Stimulated activated CD4-positive, alpha-beta T cell treated with anti-CD3 and anti-CD28 coated beads, Interleukin-1b, Interleukin-23, amount 100 ng/mL, for 4 hours (primary cell): ENCODE measurements around the gene TP53BP2.

Experiments
- DNase-seq, 2 donors: peaks; one replicate each; pipeline ENCODE4 v3.0.0-alpha.2; 2020; ENCODE audit warnings: low read depth in 2 of 2

Gene TP53BP2

DNA sequence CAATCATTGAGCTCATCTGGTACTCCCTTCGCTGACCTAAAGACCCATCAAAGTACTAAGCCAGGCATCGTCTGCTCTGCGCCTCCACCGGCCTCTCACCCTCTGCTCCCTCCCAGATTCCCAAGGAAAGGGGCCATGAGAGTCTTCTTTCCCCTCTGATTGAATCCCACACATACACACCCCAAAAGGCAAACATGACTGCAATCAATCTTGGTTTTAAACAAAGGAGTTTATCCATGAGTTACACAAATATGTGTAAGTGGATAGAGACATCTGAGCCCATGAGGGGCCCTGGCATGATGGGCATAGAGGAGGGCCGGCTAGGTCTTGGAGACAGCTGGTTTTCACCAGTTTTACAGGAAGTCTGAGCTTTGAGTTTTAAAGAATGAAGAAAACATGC is 82.5 kb downstream of the TP53BP2 start:
- no peak for DNase-seq

DNA sequence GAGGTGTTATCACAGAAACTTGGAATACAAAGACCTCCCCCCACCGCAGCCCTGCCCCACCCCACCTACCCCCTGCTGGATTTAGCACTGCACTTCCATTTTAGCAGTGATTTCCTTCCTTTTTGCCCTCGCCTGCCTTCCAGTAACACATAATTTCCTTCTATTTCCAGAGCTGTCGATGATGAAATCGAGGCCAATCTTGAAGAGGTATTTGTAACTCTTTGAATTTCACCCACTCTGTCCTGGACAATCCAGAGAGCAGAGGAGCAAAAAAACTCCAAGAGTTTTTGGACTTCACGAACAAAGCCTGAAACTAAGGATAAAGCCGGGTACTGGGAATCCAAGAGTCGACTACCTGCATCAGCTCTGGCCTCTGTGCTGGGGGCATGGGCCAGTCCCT is 84.3 kb downstream of the TP53BP2 start:
- no peak for DNase-seq

DNA sequence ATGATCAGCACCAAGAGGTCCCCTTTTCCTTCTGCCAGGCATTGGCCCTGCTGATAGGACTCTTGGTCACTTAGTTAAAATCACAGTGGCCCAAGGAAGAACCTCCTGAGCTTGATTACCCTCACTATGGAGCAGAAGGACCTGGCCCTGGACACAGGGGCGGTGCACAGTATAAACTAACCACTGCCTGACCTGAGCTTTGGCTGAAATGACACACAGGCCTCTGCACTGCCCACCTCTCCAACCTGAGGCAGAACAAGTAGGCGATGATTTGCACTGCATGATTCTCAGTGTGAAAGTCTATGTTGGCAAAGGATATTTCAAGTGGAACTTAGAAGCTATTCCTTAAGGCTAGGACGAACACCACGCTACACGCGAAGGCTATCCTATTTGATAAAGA is 84.9 kb downstream of the TP53BP2 start:
- no peak for DNase-seq

- no peak for DNase-seq
These were observed 86.5 kb downstream of the TP53BP2 start for GRCh38 chr1:223759273-223759672.

GRCh38 chr1:223758734-223759133 is 87.0 kb downstream of the TP53BP2 start:
- DNase-seq: no peak

- DNase-seq: no peak
These were observed 88.7 kb downstream of the TP53BP2 start for GRCh38 chr1:223756806-223757700.

DNA sequence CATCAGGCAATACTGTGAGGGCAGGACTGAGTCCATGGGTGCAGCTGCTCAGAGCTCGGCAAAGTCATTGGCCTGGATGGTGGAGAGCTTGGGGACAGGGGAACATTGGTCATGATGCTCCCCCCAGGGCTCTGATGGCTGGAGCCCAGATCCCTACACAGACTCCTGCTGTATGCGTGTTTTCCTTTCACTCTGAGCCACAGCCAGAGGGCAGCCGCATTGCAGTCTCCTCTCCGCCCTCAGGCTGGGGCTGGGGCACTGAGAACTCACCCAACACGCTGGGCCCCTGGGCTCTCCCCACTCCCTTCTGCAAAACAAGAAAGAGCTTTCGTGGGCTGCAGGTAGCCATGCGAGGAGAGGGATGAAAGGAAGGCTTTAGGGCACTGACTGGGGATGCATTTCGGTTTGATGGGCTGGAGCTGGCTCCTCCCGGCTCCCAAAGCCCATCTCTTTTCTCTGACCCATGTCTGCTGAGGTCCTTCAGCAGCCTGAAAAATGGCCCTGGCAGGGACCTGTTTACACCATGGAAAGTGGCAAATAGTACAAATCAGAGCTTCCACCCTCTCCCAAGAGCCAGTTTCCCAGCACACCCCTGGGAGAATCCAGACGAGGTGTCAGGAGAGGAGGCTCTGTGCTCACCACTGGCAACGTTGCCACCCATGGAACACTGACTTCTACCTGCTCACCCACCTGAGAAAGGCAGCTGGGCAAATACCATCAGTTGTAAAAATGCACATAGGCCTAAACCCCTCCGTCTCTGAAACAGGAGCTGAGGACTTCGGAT is 89.6 kb downstream of the TP53BP2 start:
- no peak for DNase-seq

DNA sequence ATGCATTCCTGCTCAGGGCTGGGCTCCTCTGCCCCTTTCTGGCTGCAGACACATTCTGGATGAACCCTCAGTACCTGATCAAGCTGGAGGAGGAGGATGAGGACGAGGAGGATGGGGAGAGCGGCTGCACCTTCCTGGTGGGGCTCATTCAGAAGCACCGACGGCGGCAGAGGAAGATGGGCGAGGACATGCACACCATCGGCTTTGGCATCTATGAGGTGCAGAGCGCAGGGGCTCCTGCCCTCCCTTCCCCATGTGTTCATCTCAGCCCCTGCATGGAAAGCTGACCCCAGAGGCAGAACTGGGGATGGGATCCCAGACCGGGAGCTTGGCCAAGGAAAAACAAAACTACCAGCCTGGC is 90.3 kb downstream of the TP53BP2 start:
- DNase-seq: no peak

DNA sequence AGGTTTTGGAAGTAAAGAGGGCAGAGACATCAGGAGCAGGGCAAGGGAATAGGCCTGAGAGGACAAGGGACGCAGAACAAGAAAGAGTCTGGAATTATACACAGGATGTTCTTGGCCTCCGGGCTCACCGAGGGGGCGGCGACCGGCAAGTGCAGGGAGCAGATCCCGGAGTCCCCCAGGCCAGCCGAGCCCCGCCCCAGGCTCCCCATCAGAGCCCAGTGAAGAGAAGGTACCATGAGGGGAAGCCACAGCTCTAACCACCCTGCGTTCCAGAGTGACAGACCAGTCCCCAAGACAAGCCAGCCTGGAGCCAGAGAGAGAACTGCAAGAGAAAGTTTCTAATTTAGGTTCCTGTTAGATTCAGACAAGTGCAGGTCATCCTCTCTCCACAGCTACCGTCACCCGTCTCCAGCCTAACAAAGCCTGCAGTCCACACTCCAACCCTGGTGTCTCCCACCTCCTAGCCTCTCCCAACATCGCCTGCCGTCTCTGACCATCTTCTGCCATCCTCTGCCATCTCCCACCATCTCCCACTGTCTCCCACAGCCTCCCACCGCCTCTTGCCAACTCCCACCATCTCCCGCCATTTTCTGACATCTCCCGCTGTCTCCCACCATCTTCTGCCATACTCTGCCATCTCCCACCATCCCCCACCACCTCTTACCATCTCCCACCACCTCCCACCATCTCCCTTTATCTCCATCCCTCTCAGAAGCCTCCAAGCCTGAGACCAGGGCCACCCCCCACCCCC is 90.9 kb downstream of the TP53BP2 start:
- no peak for DNase-seq

DNA sequence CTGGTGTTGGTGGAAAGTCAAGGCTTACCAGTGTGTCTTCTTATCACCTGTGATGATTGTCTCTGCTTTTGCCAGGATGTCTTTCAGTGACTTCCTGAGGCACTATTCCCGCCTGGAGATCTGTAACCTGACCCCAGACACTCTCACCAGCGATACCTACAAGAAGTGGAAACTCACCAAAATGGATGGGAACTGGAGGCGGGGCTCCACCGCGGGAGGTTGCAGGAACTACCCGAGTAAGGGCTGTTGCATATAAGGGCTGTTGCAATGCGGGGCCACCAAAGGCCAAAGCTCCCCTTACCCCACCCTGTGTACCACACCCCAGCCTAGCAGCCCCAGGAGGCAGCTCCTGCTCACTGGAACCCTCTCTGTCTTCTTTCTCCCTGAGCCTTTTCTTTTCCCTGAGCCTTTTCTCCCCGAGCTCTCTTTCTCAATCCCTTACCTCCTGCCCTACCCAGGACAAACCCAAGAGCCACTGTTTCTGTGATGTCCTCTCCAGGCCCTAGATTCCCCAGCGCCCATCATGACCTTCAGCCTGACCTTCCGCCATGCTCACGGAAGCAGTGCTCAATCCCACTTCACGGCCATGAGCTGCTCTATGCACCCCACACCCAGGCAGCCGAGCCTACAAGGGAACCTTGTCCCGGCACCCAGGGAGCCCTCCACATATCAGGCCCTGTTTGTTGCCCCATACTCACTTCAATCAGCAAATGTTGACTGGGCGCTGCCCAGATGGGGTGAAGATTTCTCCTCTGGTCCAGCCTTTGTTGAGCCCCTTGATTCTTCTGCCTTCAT is 92.8 kb downstream of the TP53BP2 start:
- no peak for DNase-seq

- DNase-seq: no peak
These were observed 94.1 kb downstream of the TP53BP2 start for GRCh38 chr1:223751696-223752095.

DNA sequence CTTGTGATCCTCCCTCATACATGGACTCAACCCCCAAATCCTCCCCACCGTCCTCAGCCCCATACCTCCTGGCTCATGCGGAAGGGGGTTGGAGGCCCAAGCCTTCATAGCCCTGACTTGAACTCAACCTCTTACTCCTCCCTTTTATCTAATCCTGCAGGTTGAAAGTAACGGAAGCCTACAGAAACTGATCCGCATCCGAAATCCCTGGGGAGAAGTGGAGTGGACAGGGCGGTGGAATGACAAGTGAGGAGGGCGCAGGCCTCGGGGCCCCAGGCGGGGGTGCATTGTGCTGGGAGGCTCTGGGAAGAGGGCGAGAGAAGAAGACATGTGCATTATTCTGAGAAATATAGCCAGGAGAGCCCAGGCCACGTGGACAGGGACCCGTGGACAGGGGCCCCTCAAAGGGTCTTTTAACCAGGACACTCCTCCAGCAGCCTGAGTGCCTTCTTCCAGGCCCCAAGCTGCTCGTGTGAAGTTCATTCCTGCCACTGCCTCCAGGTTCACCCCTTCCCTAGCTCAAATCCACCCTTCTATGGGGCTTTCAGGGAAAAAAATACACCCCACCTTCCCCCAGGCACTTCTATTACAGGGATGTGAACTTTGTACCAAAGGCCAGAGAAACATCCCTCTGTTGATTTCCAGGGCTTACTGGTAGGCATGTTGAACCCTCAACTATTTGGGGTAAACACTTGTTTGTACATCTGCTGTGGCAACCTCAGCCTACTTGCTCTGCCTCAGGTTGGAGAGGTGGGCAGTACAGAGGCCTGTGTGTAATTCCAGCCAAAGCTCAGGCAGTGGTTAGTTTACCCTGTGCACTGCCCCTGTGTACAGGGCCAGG is 94.8 kb downstream of the TP53BP2 start:
- no peak for DNase-seq

DNA sequence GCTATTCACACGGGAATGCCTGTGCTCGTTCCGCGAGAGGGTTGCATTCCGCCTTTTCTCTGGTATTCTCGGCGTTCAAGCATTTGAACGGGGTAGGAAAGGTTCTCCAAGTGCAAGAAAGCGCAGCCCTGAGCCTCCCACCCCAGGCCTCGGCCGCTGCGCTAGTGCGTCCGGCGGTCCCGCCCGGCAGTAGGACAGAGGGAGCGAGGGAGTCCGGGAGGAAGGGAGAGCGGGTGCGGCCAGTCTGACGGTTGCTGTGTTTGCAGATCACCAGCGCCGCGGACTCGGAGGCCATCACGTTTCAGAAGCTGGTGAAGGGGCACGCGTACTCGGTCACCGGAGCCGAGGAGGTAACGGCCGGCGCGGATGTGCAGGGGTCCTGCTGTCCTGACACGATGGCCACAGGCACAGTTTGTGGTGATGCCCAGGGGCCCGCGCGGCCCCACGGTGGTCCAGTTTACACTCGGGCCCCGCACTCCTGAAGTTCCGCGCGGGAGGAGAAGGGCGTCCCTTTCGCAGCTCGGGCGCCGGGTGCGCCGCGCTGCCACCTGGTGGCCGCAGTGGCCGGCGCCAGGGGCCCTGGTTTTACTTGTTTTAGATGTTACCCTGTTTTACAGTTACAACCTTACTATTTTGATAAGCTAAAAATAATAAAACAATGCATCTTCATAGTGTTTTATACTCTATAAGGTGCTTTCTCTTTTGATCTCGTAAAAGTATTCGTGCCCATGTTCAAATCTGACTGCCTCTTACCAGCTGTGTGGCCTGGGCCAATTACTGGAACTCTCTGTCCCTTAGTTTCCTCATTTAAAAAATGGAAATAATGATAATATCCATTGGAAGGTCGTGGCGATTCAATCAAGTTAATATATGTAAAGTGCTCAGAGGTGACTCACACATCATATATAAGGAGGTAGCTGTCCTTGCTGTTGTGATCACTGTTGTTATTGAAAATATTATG is 96.7 kb downstream of the TP53BP2 start:
- peak; percentile 53 to 65 for DNase-seq

DNA sequence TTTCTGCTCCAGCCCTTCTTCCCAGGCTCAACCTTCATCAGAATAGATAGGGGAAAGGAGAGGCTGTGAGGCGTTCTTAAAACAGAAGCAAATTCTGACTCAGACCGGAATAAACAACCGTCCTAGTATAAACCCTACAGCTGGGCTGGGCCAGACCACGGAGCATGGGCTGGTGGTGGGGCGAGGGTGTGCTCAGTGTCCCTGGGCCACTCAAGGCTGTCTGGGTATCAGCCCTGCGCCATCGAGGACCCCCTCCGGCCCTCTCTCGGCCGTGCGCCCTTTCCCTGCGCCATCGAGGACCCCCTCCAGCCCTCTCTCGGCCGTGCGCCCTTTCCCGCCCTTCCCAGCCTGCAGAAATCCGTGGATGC is 97.4 kb downstream of the TP53BP2 start:
- no peak for DNase-seq

- DNase-seq: no peak
These were observed 97.9 kb downstream of the TP53BP2 start for GRCh38 chr1:223747838-223748335.

DNA sequence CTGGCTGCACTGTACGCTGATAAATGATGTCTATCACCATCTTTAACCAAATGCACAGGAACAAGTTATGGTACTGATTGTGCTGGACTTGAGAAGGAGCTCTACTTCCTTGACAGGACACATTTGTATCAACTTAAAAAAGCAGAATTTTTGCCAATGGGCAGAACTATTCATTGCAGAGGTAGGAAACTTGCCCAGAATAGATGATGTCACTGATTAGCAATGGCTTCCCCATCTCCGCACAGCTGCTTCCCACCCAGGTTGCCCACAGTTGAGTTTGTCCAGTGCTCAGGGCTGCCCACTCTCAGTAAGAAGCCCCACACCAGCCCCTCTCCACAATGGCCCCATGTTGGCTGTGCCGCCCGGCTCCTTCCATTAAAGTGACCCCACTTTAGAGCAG is 100.0 kb downstream of the TP53BP2 start:
- no peak for DNase-seq

GRCh38 chr1:223742856-223743517 is 102.8 kb downstream of the TP53BP2 start:
- DNase-seq: no peak

DNA sequence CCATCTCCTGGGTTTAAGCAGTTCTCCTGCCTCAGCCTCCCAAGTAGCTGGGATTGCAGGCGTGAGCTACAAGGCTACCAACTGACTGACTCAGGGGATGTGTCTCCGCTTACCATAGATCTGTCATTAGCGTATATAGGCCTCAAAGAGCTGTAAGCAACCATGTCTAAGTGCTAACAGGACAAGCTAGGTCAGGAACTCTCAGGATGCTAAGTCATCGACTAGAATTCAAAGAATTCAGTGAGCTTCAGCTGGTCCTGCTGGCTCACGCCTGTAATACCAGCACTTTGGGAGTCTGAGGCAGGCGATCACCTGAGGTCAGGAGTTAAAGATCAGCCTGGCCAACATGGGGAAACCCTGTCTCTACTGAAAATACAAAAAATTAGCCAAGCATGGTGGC is 103.9 kb downstream of the TP53BP2 start:
- DNase-seq: no peak
